Prostate gland (tissue), 2 donors: ENCODE data around the gene MICALL2.

Experiments
- CTCF ChIP-seq, 4 experiments: fragments of 200-600 bp in 2 of 4; fragments of 450-650 bp in 2 of 4; sonication (generic) in 2 of 4; IDR thresholded peaks; 1 replicate in 3 of 4; 2 replicates in 1 of 4; pipeline ENCODE4 v1.5.1; 2016 to 2019; ENCODE audit warnings: antibody characterized with exemption in 4 of 4, mild to moderate bottlenecking in 2 of 4, moderate library complexity in 2 of 4
- POLR2AphosphoS5 ChIP-seq: sonication (generic); formaldehyde crosslinking; IDR thresholded peaks from one replicate; pipeline ENCODE4 v1.6.1; 2017; ENCODE audit warnings: antibody characterized with exemption

- TF ChIP-seq CTCF (IDR thresholded peaks at IDR 0.05) = no peak
- no peak for TF ChIP-seq POLR2AphosphoS5
Measured at GRCh38 chr7:1440620-1441019, 18.6 kb downstream of the MICALL2 start.
